DMS79 (cell line): ENCODE measurements around the gene ADORA2B.
"Not testable (repeated sequence)": the region's sequence is repeated elsewhere in the genome, so short reads cannot be mapped to it uniquely, and the experiment has no call there.

Source experiments
- DNase-seq: peaks from one replicate; lab custom pipeline; 2025; lab: John Stamatoyannopoulos, UW

Gene ADORA2B

DNA sequence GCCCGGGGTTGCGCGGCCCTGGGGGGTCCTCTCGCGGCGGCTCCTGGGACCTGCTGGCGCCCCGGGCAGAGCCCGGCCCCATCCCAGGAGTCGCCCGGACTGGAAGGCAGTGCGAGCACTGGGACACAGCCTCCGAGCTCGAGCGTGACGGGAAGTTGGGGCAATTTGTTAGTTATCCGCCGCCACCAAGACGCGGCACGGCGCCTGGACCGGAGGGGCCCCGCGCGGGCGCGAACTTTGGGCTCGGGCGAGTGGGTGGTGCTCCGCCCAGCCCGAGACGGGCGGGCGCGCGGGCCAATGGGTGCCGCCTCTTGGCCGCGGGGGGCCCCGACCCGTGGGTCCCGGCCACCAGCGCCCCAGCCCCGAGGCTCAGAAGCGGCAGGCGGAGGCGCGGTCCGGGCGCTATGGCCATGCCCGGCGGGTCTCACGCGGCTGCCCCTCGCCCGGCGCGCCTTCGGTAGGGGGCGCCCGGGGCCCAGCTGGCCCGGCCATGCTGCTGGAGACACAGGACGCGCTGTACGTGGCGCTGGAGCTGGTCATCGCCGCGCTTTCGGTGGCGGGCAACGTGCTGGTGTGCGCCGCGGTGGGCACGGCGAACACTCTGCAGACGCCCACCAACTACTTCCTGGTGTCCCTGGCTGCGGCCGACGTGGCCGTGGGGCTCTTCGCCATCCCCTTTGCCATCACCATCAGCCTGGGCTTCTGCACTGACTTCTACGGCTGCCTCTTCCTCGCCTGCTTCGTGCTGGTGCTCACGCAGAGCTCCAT lies at the start of gene ADORA2B:
TSS of gene ADORA2B (plus strand) at position 372 of the 768 bp plus-strand sequence. CDS start at position 491, 119 bp downstream.
- no peak for DNase-seq

DNA sequence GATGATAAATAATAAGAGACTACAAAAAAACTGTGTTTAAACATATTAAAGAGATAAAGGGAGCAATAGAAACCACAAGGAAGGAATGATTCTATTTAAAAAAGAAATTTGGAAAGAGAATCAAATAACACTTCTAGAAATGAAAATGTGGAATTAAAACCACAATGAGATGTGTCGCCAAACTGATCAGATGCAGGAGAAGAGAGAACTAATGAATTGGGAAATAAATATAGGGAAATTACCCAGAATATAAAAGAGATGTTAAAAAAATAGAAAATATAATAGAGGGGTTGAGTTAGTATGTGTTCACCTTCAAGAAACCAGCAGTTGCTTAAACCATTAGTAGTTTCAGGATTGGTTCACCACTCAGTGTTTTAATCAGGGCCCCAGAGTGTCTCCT lies 48.7 kb upstream of the ADORA2B start:
- no peak for DNase-seq

- no peak for DNase-seq
These were observed 48.1 kb upstream of the ADORA2B start for GRCh38 chr17:15896834-15897233.

- not testable (repeated sequence) for DNase-seq
These were observed 45.3 kb upstream of the ADORA2B start for GRCh38 chr17:15899596-15899995.

DNA sequence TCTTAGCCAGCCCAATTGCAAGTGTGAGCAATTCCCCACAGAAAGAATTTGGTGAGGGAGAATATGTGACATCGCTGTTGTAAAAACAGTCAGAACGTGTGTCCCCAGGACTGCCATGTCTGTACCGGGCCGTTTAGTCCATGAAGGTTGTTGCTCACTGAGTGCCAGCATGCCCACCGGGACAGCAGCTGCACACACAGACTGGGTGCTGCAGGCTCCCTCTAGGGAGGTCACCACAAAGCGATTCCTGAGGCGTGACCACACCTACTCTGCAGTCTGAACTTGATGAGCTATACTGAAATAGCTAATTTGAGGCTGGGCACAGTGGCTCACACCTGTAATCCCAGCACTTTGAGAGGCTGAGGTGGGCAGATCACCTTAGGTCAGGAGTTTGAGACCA lies 44.1 kb upstream of the ADORA2B start:
- no peak for DNase-seq

DNA sequence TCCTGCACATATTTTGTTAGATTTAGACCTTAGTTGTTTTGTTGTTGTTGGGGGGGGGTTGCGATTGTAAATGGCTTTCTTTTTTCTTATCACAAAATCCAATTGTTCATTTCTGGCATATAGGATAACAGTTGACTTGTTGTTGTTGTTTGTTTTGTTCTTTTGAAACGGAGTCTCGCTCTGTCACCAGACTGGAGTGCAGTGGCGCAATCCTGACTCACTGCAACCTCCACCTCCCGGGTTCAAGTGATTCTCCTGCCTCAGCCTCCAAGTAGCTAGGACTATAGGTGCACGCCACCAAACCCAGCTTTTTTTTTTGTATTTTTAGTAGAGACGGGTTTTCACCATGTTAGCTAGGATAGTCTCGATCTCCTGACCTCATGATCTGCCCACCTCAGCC lies 39.7 kb upstream of the ADORA2B start:
- DNase-seq, result not testable (repeated sequence)

DNA sequence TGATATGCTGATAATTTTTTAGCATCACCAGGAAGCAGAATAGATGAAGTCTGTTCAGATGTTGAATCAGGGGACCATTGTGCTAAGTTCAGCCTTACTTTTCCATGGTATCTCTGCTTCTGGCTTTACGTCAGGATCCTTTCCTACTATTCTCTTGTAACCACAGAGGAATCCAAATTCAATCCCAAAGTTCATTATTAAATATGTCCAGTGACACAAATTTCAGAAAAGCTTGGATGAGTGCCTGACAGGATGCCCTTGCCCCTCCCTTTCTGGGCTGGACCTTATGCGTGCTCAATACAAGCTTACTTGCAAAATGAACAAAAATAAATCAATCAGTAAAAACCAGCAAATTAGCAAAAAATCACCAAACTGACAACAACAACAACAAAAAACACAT lies 37.6 kb upstream of the ADORA2B start:
- no peak for DNase-seq

GRCh38 chr17:15908378-15908777 lies 36.6 kb upstream of the ADORA2B start:
- DNase-seq, result no peak

DNA sequence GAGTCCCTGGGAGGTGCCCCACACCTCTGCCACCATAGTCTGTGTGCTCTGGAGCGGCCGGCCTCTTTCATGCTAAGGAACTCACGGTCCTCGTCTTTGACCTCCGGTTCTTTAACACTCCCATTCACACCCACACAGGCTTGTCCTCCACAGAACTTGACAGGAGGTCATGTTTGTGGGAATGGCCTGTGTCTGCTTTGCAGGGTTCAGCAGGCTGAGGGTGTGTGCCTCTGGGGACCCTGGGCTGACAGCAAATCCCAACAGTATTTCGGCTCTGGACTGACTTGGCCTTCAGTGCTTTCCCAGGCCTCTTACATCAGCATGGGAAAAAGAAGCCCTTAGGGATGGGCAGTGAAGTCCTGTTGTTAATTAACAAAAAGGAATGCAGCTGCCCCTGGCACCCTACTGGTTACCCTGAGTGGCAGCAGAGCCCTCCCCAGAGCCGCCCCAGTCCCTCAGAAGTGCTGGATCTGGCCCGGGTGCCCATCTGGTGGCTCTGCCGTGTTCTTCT lies 35.4 kb upstream of the ADORA2B start:
- no peak for DNase-seq

DNA sequence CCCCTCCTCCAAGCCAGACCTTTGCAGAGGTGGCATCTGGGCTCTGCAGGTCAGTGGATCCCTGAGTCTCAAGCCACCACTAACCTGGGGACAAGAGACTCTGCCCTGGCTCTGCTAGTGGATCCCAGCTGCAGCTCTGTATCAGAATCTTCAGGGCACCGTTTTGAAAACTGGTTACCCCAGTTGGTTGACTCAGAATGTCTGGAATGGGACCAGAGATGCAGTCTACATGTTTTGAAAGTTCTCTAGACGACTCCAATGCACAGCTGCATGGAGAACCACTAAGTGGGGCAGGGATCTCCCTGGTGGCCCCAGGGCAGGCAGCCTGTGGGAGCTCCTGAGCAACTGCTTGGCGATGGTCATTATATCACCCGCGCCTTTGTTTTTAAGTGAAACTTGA lies 34.1 kb upstream of the ADORA2B start:
- no peak for DNase-seq

DNA sequence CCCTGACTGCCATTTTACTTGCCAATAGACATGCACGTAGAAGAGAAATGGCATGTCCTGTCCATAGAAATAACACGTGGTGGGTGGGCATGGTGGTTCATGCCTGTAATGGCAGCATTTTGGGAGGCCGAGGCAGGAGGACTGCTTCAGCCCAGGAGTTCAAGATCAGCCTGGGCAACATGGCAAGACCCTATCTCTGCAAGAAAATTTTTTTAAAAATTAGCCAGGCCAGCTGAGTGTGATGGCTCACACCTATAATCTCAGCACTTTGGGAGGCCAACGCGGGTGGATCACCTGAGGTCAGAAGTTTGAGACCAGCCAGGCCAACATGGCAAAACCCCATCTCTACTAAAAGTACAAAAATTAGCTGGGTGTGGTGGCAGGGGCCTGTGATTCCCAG lies 33.2 kb upstream of the ADORA2B start:
- not testable (repeated sequence) for DNase-seq

DNA sequence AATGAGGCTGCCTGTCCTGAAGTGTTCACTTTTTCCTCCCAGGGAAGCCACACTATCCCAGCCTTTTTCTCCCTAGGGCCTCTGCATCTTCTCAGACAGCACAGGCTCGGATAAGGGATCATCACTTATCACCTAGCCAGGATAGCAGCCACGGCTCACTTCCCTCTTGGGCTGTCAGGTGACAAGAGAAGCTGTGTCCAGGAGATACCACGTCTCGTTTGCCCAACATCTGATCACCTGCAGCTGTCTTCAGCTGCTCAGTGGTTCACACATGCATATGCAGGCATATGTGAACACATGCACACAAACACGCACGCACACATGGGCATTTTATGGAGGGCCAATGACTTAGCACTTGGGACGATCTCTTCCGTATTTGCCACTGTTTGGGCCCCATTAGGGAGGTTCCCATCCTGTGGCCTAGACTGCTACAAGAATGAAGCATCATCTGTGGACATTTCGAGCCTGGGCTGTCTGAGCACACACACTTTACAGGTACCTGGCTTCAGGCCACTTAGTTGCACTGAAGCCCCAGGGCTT lies 32.4 kb upstream of the ADORA2B start:
- DNase-seq, result no peak

DNA sequence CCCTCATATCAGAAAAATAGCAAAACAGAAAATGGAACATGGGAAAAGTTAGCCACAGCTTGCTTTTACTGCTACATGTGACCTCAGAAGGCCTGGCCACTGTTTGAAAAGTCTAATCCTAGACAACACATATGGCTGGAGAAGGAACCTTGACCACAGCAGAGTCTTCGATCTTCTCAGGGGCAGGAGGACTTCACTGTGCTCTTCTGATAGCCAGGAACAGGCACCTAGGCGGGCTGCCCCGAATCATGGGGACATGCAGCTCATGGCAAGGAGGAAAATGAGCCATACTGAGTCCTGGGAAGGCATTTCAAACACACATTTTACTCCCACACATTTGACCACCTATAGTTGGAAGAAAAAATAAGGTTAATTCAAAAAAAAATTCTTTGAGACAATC lies 31.1 kb upstream of the ADORA2B start:
- no peak for DNase-seq

DNA sequence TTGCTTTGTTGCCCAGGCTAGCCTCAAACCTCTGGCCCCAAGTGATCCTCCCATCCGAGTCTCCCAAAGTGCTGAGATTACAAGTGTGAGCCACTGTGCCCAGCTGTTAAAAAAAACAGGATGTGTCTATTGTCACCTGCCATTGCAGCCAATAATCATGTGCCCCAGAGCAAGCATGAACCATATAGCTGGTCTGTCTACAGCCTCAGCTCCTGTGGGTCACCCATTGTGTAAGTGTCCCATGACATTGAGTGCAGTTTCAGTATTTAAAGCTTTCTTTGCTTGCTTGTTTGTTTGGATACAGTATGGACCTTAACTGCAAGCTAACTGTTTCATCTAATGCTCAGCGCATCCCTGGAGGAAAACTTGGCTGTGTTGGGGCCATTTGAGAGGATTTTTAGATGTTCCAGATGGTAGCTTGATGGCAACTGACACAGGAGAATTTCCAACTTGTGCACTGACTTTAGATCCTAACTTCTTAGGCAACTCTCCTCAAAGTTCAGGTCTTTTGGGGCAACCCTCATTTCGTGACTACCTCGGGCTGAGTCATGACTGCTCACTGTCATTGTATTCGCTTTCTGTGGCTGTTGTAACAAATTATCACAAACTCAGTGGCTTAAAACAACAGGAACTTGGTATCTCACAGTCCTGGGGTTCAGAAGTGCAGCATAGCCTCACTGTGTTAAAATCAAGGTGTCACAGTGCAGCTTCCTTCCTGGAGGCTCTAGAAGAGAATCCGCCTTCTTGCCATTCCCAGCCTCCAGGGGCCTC lies 30.3 kb upstream of the ADORA2B start:
- no peak for DNase-seq

DNA sequence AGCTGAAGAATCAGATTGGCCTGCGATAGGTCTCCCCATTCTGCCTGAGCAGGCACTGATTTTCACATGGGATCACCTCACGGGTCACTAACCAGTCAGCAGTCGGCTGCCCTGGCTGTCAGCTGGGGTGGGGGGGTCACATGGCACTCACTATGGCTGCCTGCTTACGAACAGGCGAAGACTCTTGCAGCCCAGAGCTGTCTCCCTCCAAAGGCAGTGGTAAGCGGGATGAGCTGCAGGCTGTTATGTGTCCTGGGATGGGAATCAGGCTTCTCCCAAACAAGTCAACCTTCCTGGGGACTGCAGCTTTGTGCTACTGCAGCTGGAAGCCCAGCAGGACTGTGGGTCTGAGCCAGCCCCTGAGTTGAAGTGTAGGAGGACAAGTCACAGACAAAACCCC lies 29.0 kb upstream of the ADORA2B start:
- no peak for DNase-seq

DNA sequence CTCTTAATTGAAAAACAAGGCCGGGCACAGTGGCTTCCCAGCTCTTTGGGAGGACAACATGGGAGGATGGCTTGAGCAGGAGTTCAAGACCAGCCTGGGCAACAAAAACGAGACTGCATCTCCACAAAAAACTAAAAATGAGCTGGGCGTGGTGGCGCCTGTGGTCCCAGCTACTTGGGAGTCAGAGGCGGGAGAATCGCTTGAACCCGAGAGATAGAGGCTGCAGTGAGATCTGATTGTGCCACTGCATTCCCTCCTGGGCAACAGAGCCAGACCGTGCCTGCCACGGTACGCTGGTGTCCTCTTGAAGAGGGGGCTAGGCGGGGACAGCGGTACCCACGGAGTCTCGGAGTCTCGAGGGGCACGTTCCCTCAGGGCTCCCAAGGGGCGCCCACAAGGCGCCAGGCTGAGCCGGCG lies 27.9 kb upstream of the ADORA2B start:
- no peak for DNase-seq

DNA sequence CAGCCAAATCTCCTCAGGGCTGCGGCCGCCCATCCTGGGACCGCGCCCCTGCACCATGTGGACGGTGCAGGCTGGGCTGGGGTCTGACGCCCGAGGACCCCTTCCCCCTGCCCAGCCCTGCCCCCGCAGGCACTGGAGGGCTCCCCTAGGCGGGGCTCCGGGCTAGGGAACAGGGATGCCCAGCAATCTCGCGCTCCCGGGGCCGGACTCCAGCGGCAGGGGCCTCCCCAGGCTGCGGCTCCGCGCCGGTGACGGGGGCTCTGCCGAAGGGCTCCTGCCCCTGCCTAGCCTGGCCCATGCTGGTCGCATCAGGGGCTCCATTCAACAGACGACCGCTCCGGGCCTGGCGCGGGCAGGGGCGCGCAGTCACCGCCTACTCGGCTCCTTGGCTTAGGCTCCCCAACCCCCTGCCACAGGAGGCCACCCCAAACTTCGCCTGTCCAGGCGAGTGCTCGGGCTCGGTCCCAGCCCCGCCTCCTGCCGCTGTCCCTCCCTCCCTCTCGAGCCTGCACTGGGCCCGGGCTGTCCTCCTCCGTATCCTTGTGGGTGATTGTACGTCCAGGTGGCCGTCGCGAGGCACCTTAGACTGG lies 27.4 kb upstream of the ADORA2B start:
- DNase-seq, result no peak

- no peak for DNase-seq
These were observed 26.7 kb upstream of the ADORA2B start for GRCh38 chr17:15918261-15918660.

DNA sequence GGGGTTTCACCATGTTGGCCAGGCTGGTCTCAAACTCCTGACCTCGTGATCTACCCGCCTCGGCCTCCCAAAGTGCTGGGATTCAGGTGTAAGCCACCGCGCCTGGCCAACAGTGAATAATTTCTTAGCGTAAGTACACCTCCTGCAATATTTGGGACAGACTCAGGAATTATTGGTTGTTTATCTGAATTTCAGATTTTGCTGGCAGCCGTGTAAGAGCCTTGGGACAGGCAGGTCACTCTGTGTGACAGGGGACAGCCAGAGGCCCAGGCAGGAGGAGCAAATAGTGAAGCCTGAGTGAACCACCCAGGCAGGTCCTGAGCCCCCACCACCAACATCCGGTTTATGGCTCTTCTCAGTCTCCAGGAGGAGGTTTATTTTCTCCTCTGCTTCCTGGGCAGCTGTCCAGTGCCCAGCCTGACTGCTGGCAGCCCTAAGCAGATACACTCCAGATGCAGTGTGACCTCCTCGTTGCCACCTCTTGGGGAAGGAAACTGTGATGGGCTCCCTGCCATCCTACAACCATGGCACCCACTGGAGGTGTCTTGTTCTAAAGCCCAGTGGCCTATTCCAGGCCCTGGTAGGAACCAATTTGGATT lies 26.2 kb upstream of the ADORA2B start:
- no peak for DNase-seq

GRCh38 chr17:15919466-15919865 lies 25.5 kb upstream of the ADORA2B start:
- DNase-seq, result no peak

- DNase-seq, result no peak
These were observed 24.1 kb upstream of the ADORA2B start for GRCh38 chr17:15920758-15921239.

- no peak for DNase-seq
These were observed 23.3 kb upstream of the ADORA2B start for GRCh38 chr17:15921640-15922039.
